Stimulated activated CD4-positive, alpha-beta T cell treated with anti-CD3 and anti-CD28 coated beads, Interleukin-15, amount 100 ng/mL, for 24 hours (primary cell): ENCODE measurements around the gene SOX11.

Experiments
- DNase-seq: peaks from one replicate; pipeline ENCODE4 v3.0.0-alpha.2; 2020

SOX11 gene

DNA sequence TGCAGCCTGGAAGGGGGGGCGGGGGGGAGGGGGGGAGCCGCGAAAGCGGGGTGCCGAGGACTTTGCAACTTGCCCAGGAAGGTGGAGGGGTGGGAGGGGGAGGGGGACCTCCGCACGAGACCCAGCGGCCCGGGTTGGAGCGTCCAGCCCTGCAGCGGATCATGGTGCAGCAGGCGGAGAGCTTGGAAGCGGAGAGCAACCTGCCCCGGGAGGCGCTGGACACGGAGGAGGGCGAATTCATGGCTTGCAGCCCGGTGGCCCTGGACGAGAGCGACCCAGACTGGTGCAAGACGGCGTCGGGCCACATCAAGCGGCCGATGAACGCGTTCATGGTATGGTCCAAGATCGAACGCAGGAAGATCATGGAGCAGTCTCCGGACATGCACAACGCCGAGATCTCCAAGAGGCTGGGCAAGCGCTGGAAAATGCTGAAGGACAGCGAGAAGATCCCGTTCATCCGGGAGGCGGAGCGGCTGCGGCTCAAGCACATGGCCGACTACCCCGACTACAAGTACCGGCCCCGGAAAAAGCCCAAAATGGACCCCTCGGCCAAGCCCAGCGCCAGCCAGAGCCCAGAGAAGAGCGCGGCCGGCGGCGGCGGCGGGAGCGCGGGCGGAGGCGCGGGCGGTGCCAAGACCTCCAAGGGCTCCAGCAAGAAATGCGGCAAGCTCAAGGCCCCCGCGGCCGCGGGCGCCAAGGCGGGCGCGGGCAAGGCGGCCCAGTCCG lies 540 bp downstream of the SOX11 start:
- no peak for DNase-seq

DNA sequence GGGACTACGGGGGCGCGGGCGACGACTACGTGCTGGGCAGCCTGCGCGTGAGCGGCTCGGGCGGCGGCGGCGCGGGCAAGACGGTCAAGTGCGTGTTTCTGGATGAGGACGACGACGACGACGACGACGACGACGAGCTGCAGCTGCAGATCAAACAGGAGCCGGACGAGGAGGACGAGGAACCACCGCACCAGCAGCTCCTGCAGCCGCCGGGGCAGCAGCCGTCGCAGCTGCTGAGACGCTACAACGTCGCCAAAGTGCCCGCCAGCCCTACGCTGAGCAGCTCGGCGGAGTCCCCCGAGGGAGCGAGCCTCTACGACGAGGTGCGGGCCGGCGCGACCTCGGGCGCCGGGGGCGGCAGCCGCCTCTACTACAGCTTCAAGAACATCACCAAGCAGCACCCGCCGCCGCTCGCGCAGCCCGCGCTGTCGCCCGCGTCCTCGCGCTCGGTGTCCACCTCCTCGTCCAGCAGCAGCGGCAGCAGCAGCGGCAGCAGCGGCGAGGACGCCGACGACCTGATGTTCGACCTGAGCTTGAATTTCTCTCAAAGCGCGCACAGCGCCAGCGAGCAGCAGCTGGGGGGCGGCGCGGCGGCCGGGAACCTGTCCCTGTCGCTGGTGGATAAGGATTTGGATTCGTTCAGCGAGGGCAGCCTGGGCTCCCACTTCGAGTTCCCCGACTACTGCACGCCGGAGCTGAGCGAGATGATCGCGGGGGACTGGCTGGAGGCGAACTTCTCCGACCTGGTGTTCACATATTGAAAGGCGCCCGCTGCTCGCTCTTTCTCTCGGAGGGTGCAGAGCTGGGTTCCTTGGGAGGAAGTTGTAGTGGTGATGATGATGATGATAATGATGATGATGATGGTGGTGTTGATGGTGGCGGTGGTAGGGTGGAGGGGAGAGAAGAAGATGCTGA lies 1.4 kb downstream of the SOX11 start:
- peak; percentile 11 for DNase-seq

DNA sequence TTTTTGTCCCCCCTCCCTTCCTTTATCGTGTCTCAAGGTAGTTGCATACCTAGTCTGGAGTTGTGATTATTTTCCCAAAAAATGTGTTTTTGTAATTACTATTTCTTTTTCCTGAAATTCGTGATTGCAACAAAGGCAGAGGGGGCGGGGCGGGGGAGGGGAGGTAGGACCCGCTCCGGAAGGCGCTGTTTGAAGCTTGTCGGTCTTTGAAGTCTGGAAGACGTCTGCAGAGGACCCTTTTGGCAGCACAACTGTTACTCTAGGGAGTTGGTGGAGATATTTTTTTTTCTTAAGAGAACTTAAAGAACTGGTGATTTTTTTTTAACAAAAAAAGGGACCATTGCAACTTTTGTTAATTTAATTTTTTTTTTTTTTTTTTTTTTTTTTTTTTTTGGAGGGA lies 2.1 kb downstream of the SOX11 start:
- no peak for DNase-seq

DNA sequence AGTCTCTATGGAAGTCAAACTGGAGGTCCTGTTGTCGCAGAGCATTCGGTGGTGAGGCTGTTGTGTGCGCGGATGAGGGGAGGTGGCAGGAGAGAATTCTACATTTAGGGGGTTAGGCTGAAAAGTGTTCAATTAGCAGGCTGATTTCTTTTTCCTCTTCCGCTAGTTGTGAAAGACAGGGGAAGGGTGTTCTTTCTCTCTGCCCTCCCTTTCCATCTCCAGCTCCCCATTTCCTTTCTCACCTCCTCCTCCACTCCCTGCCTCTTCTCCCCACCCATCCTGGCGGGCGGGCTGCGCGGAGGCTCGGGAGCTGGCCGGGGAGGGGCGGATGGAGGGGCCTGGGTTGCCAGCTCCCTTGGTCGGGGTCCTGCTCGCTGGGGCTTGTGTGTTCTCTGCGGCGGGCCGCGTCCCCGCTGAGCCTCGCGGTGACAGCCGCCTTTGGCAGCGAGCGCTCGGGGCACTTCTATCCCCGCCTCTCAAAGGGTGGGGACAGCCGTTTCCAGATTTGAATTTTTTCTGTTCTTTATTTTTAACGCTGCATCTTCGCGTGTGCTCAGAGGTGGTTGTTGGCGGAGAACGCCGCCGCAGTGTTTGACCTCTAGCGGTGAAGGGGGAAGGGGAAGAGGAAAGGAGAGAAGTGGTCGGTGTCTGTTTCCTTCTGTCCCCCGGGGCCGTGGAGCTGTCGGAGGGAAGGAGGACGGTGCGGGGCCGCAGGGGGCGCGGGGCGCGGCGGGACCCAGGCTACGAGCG lies 3.6 kb downstream of the SOX11 start:
- no peak for DNase-seq

DNA sequence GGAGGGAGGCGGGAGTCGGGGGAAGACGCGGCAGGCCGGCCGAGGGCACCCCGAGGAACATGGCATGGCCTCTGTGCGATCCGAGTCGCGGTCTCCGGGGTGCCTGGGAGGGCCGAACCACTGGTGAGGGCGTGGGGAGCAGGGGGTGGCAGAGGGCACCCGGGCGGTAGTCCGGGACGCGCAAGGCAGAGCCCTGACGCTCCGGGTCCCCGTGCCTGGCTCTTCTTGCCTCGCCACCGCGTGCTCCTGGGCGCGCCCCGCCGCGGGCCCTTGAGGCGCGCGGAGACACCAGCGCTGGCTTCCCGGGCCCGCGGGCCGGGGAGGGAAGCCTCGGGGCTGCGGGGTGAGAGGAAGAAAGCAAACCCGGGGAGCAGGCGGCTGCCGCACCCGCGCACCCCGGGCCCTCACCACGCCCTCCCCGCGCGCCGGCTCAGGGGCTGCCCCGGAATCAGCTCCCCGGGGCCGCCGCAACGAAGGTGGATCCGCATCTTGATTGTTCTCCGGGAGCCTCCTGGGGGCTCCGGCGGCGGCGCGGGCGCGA lies 4.3 kb downstream of the SOX11 start:
- DNase-seq = no peak

DNA sequence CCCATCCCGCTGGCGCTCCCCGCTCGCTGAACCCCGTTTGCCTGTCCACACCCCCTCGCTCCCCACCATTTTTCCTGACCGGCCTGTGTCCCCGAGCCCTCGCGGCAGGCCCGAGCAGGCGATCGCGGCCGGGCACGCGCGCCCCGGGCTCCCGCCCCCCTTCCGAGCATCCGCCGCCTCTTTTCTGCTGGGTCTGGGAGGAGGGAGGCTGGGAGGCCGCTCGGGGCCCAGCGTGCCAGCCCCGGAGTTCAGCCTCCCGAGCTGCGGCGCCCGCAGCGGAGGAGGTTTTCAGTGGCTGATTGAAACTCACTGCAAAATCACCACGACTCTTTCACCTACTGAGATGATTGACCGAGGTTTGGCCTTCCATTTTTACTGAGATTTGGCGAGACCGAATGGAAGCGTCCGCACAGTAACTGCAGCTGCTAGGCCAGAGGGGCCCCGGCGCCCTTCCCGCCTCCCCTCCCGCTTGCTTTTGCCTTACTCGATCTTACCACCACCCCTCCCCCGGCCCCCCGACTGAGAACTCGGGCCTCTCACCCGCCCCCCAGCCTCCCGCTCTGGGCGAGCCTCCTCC lies 4.8 kb downstream of the SOX11 start:
- no peak for DNase-seq

DNA sequence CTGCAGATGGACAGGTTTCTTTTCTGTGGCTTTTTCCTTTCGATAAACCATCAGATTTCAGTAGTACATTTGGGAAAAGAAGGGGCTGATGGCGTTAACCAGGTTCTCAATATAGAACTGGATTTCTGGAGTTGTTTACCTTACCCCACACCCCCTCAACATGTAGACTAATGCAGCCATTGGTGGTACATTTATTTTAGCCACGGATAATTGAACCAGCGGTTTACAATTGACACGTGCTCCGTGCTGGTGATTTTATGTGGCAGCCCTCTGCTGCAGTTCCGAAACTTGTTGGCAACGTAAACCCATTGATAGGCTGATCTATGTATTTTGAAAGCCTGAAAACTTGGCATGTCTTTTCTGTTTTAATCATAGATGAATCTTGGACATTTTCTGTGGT lies 5.4 kb downstream of the SOX11 start:
- no peak for DNase-seq

DNA sequence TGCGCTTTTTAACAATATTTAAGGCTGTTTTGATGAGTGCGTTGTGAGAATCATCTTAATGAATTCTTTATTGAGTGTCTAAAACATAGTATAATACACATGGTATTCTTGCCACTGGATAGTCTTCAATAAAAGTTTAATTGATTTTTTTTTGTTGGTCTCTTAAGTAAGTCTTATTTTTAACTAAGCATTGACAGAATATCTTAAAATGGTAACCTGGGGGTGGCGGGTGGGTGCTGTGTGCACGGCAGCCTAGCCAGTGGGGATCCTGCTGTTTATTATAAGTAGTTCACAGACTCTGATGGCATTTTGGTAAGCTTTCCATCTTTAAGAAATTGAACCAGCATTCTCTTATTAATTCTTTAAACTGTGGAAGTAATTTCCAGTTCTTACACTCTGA lies 6.0 kb downstream of the SOX11 start:
- DNase-seq = no peak

DNA sequence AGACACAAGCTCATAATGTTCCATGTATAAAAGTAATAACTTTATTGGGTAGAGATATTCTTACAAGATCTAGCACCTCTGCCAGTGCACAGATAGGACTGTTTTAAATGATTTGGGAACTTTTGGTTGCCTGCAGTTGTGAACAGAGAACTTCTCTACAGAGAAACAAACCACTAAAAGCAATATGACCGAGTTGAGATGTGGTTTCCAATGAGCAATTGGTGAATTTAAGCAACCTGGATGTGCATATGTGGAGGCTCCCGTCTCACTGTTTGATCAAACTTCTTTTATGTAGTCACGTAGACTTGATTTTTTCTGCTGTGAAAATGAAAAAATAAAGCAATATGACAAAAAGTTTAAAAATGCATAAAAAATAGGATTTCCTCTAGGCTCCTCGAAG lies 7.8 kb downstream of the SOX11 start:
- DNase-seq = no peak

DNA sequence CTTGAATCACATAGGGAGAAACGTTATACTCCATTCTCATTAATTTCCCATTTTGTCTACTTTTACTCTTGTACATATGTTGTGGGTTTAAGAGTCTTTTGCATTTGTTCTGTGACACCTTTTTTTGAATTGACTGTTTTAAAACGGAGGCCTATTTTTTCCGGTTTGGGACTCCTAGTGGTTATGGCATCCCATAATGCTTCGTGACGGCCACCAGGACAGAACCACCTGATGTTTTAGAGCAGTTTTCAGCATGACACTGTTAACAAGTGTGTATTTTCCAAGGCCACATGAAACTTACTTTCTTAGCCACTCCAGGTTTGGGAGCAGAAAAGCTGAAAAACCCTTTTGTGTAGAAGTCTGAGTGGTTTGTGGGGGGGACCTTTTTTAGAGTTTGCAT lies 8.4 kb downstream of the SOX11 start:
- no peak for DNase-seq

DNA sequence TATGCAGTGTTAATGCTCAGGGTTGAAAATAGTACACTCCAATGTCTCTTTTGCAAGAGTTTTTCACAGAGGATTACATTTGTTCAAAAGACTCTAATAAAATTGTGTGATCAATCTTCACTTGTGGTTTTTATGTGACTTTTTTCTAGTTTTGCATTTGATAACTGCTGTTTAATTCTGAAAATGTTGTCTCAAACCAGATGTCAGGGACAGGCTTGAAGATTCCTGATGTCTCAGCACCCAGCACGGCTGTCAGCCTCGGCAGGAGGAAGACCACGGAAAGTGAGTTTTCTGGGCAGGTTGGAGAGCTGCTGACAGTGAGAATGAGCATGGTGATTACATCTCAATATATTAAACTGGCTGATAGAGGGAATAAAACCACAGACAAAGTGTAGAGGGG lies 9.1 kb downstream of the SOX11 start:
- no peak for DNase-seq

DNA sequence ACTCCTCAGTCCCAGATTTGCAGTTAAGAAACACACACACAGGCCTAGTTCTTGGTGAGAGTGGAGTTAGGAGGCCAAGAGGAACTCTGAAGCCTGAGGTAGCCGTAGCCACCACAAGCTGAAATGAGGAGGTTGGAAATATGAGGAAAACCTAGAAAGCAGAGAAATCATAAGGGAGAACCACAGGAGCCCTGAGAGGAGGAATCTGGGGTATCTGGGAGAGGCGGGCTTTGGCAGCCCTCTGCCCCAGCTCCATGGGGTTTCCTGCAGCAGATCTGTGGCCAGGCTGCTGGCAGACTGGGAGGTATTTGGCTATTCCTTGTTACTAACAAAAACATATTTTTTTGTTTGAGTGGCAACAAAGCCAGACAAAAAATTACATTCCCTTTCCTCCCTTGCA lies 11.0 kb downstream of the SOX11 start:
- DNase-seq = no peak

DNA sequence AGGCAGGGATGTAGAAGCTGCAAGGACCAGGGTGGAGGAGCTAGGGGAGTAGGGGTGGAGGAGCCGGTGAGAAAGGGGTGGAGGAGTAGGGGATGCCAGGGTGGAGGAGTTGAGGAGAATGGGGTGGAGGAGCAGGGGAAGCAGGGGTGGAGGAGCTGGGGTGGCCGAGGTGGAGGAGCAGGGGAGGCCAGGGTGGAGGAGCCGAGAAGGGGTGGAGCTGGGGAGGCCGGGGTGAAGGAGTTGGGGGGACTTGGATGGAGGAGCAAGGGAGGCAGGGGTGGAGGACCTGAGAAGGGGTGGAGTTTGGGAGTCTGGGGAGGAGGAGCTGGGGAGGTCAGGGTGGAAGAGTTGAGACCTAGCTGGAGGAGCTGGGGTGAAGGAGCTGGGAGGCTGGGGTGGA lies 13.3 kb downstream of the SOX11 start:
- no peak for DNase-seq

DNA sequence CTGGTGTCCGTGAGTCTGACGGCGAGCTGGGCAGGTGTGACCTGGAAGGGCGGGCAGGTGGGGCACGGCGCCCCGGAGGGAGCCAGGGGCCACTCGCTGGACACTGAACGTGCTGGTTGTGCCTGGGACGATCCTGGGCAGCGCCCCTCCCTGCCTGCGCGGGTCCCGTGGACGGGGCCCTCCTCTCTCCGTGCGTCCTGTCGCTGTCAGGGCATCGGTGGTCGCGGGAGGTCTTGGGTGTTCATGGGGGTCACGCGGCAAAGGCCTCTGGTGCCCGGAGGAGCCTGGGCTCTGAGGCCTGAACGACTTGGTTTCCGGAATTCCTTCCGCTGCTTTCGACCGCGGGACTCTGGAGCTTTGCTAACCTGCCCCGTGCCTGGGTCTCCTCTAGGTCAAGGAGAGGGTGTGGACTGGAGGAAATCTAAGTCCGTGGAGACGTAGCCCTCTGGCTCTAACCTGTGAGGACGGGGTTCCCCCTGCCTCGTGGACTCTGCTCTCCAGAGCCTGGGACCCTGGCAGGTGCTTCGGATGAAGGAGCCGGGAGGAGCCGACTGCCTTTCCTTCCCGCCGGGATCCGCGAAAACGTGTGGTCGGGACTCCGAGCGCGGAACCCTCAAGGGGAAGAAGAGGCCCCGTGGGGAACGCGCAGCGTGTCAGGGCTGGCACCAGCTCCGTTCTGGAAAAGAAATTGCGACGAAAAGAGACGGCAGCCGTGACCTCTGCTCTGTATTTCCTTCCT lies 14.7 kb downstream of the SOX11 start:
- no peak for DNase-seq

DNA sequence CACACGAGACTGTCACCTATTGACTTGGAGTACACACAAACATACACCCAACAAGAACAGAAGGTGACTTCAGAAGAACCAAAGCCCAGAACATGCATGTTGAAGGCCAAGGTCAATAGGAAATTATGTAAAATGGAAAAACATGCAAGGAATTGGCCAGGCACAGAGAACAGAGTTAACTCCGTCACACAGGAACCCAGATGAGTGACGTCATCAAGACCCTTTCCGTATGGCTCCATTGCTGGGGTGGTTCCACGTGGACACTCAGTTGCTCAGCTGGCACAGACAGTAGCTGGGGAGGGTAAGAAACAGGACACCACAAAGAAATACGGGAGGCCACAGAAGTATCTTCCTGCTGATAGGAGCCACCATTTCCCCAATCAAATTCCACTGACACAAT lies 18.4 kb downstream of the SOX11 start:
- DNase-seq = no peak

DNA sequence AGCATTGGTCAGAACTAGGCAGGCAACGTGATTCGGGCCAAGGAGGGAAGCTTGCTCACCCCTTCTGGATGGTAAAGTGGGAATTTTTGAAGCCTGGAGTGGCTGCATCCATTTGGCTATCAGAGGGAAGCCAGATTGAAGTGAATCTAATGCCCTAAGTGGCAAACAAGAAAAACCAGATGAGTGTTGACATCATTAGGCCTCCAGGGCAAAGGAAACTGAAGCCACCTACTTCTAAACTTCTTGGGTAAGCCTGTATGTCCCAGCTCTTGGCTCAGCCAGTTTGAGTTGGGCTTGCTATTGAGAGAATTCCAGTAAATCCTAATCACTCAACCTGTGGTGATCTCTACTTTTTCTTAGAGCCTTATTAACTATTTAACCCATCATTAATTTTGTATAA lies 20.9 kb downstream of the SOX11 start:
- no peak for DNase-seq

DNA sequence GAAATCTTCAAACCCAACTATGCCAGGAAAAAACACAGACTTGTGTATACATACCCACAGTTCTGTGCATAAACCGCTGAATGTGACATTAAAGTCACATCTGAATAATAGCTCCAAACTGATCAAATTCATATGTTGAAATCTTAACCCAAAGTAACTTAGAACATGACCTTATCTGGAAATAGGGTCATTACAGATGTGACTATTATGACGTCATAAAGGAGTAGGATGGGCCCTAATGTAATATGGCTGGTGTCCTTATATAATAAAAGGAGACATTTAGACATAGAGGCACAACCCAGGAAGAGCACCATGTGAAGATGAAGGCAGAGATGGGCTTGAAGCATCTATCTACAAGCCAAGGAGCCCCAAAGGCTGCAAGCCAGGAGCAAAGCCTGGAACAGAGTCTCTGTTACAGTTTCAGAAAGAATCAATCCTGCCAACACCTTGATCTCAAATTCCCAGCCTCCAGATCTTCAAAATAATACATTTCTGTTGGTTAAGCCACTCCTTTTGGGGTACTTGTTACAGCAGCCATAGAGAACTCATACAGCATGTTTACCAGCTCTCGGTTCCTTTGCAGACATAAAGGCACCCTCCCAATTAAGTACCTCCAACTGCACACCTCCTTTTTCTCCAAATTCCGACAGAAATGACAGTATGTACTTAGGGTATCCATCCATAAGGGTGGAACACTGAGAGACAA lies 27.6 kb downstream of the SOX11 start:
- no peak for DNase-seq

DNA sequence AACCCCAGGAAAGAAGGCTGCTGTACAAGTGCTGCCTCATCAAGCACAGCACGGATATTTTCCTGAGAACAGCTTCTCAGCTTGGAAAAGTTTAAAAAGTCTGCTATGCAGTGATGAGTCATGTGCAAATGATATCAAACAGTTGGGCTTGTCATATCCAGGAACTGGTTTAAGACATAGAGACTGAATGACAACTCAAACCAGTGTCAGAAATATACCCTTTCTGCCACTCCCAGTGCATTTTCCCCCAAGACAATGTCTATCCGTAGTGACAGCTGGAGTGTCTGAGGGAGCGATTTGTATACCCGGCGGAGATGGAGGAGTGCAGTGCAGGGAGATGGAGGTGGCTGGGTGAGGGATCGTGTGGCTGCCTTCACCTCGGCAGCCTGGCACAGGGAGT lies 28.2 kb downstream of the SOX11 start:
- DNase-seq = no peak

DNA sequence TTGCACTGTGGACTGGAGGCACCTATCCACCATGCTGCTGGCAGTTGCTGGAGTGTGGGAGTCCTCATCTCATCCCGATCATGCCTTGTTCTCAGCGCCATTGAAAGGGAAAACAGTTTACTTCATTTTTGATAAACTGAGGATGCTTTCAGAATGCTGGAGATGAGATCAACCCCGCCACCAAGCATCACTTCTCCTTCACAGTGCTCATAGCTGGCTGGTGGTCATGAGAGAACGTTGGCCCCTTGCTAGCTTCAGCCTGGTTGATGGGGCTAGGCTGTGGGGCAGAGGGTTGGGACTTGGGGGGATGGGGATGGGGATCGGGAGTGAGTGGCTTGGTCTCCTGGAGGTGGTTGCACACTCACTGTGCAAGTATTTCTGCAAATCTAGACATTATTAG lies 30.1 kb downstream of the SOX11 start:
- DNase-seq = no peak

DNA sequence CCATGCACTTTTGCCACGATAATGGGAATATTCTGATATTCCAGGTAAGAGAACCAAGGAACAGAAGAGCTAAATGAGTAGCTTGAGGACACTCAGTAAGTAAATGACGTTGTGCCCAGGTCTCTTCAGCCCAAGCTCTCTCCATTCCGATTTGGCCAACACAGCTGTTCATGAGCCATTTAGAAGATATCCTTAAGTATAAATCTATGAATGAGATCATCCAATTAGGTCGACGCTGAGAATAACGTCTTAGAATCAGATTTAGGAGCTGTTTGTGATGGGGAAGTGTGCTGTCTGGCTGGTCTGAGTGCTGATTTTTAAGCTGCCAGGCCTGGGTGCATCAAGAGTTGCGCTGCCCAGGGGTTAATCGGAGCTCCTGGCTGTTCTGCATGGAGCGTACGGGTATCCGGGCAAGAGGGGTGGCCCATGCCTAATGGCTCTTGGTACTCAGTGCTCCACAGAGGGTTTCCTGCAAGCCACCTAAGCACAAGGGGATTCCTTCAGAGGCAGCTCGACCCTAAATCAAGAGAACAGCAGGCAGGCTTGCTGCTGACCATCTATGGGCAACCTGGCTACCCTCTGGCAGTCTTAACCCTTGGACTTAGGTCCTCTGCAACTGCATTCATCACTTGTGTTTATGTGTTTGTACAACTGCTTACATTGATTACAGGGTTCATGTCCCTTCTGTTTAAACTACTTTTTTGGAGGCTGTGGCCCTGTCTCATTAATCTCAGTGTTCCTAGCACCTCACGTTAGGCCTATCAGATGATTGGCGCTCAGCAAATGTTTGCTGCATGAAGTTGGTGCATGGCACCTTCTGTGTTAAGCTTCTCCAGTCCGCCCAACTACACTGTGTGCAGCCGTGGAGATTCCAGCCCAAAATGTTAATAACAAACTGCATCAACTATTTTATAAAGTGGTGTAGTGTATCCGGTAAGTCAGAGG lies 31.9 kb downstream of the SOX11 start:
- no peak for DNase-seq
